NCI-H2081 treated with DMSO at 0.1 percent for 48 hours (cell line): Measurements from ENCODE around the gene GOLGA8H.
"Not testable (repeated sequence)": the region's sequence is repeated elsewhere in the genome, so short reads cannot be mapped to it uniquely, and the experiment has no call there.

Experiments
- DNase-seq: peaks from one replicate; lab custom pipeline; 2025; lab: John Stamatoyannopoulos, UW

Gene GOLGA8H, protein sequence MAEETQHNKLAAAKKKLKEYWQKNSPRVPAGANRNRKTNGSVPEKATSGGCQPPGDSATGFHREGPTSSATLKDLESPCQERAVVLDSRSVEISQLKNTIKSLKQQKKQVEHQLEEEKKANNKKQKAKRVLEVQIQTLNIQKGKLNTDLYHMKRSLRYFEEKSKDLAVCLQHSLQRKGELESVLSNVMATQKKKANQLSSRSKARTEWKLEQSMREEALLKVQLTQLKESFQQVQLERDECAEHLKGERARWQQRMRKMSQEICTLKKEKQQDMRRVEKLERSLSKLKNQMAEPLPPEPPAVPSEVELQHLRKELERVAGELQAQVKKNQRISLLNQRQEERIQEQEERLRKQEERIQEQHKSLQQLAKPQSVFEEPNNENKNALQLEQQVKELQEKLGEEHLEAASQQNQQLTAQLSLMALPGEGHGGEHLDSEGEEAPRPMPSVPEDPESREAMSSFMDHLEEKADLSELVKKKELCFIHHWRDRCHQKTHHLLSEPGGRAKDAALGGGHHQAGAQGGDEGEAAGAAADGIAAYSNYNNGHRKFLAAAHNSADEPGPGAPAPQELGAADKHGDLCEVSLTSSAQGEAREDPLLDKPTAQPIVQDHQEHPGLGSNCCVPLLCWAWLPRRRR

DNA sequence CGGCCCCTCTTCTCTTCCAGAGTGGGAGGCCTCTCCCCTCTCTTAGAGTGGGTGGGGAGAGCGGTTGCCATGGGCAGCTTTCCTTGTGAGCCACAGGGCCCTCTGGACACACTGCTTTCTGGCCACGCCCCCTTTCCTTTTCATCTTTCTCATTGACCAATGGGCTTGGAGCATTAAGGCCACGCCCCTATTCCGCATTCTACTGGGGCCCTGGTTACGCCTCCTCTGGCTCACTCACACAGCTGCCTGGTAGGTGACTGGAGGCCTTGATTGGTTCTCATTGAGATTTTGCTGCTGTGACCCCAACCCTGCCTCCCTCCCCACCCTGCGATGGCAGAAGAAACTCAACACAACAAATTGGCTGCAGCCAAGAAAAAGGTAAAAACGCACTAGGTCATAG is at the start of gene GOLGA8H:
Gene GOLGA8H (plus strand): TSS at position 233 of the 400 bp plus-strand sequence. CDS start 98 bp downstream, at position 331.
- not testable (repeated sequence) for DNase-seq

DNA sequence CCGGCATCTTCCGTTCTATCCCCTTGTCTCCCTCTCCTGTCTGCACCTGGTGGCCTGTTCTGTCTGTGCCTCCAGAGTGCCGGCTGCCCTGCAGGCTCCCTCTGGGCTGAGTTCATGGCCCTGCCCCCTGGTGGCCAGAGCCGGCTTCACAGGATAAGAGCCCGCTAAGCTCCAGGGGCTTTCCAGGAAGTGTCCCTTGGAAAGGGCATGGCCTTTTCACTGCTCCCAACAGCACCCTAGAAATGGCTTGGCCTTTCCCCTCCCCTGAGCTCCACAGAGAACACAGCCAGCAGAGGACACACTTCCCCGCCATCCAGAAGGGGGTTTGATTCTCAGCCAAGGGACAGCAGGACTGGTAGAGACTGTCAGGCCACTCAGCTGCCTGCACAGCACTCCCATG is 36.9 kb upstream of the GOLGA8H start:
- DNase-seq: not testable (repeated sequence)

DNA sequence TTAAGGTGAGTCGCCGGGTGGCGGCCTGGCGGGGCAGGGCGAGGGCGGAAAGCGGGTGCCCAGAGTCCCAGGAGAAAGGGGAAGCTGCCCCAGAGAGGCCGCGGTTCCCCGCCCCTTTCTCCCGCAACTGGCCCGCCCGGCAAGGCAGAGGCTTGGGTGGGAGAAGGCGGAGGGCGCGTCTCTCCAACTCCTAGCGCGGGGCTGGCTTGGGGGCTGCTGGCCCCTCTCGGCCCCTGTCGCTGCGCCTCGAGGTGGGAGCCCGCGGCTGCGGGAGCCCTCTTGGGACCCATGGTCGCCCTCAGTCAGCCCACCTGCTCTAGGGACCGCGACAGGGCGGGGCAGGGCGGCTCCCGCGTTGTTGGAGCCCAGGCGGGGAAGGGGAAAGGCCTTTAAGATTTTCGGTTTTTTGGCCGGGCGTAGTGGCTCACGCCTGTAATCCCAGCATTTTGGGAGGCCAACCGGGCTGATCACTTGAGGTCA is 30.8 kb upstream of the GOLGA8H start:
- not testable (repeated sequence) for DNase-seq

DNA sequence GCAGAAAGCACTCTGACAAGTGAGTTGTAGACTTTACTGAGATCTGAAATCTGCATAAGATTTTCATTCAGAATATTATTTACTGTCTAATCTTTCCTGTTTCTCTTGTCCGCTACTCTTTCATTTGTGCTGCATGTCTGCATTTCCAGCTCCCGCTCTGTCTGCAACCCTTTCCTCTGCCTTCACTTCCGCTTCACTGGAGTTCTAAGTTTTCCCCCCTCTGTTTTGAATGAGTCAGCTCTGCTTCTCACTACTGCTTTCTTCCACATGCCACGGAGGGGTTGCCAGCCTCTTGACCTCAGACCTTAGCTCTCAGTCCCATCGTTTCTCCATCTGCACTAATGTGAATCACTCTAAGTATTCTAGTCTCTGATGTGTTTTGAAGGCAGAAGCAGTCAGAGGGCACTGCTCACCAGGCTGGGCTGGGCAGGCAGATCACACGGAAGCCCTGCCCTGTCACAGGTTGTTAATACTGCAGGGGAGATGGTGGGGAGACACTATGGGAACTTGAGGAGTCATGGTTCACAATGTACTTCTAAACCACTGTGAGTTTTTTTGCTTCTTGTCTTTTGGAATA is 24.3 kb upstream of the GOLGA8H start:
- not testable (repeated sequence) for DNase-seq

DNA sequence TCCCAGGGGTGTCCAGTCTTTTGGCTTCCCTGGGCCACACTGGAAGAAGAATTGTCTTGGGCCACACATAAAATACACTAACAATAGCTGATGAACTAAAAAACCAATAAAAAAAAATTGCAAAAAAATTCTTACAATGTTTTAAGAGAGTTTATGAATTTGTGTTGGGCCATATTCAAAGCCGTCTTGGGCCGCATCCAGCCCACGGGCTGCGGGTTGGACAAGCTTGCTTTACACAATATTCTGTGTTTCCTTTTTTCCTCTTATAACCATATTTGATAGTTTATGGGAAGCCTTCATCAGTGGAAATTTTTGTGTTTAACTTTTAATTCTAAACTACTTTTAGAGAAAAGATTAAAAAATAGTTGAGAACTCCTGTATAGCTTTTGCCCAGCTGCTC is 23.1 kb upstream of the GOLGA8H start:
- DNase-seq: not testable (repeated sequence)

DNA sequence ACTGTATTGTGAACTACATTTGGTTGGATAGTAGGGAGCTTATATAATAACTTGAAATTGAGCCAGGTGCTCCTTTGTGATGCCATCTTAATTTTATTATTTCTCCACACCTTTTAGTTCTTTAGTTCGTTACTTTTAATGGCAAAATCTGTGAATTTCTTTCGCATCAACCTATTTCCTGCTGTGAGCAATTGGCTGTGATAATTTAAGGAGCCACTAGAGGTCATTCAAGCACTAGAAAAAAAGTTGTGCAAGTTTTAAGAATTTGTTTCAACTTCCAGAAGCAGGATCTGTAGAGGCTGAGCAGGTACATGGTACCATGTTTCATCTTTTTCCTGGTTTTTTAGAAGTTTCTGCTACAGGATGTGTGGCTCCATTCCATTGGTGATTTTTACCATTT is 4.9 kb upstream of the GOLGA8H start:
- DNase-seq: not testable (repeated sequence)

DNA sequence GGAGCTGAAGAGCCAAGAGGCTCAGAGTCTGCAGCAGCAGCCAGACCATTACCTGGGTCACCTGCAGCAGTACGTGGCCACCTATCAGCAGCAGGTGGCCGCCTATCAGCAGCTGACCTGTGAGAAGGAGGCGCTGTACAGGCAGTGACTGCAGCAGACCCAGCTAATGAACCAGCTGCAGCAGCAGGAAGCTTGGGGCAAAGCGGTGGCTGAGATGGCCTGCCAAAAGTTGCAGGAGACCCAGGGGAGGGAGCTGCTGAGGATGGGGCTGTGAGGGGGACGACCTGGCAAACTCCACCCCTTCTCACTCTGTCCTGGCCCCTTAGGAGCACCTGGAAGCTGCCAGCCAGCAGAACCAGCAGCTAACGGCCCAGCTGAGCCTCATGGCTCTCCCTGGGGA is 8.4 kb downstream of the GOLGA8H start:
- DNase-seq: not testable (repeated sequence)

DNA sequence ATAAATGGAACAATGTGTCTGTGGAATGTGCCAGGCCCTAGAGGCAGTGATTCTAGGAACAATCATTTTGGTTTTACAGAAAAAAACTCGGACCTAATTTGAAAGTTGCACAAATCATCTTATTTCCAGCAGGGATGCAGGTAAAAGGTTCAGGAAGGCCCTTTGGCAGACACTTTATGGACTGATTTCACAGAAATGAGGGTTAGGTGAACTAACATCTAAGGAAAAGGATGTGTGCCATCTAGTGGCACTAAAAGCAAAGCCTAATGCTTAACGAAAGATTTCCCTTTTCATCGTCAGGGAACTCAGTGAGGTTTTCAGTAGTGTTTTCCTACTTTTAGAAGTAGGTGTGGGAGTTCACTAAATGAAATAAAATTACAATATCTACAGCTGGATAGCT is 17.5 kb downstream of the GOLGA8H start:
- DNase-seq: not testable (repeated sequence)

DNA sequence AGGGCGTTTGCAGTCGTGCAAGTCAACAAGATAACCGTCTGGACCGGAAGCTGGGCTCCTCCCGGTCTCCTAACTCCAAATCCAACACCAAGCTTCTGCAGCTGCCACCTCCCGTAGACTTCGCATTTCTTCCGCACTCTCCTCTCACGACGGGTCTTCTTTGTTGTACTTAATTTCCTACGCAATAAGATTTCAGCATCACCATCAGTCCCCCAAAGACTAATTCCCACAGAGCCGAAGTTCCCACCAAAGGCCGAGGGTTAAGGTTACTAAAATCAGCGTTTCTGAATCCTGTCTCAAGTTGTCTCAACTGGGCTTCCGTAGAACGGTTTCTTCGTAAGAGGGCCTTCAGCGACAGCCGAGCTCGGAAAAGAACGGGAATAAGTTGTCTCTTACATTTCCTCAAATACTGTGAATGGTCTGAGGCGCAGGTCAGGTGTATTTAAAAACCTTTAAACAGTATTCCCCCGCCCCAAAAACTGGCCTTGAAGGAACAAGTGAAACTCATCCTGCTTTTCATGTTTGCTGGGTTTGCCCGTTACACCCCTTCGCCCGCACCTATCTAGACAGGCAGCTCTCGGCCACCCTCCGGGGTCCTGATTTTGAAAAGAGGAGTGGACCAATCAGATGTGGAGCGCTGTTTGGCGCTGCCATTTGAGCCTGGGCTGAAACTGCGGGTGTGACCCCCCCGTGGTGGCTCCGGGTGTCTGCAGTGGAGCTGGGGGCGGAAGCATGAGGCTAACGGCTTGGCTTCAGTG is 21.8 kb downstream of the GOLGA8H start, which contains the start of gene ARHGAP11B:
Gene ARHGAP11B (plus strand): TSS at position 693 of the 758 bp plus-strand sequence.
- DNase-seq: not testable (repeated sequence)

DNA sequence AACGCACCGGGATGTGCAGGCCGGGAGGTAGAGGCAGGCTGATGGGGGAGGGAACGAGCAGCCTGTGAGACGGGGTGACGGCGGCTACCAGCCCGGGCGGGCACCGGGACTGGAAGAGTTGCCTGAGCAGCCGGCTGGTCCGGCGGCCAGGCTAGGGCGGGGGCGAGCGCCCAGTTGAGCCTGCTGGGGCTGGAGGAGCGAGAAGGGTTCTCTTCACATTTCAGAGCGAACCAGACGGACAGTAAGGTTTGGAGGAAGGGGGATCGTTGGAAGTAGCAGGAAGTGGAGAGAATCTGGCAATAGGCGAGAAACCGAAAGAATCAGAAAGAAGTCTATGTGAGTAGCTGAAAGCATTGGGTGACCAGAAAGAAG is 22.4 kb downstream of the GOLGA8H start:
- not testable (repeated sequence) for DNase-seq

DNA sequence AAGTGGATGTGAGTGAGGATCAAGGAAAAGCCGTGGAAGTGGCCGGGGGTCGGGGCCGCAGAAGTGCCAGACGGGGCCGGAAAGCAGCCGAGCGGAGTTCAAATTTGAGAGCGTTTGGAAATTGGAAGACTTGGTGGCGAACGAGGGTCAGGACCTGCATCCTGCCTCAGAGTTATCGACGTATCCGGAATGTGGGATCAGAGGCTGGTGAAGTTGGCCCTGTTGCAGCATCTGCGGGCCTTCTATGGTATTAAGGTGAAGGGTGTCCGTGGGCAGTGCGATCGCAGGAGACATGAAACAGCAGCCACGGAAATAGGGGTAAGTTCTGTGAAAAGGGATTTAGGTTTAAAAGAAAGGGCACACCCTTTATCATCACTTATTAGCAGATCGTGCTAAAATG is 22.8 kb downstream of the GOLGA8H start:
- DNase-seq: not testable (repeated sequence)

DNA sequence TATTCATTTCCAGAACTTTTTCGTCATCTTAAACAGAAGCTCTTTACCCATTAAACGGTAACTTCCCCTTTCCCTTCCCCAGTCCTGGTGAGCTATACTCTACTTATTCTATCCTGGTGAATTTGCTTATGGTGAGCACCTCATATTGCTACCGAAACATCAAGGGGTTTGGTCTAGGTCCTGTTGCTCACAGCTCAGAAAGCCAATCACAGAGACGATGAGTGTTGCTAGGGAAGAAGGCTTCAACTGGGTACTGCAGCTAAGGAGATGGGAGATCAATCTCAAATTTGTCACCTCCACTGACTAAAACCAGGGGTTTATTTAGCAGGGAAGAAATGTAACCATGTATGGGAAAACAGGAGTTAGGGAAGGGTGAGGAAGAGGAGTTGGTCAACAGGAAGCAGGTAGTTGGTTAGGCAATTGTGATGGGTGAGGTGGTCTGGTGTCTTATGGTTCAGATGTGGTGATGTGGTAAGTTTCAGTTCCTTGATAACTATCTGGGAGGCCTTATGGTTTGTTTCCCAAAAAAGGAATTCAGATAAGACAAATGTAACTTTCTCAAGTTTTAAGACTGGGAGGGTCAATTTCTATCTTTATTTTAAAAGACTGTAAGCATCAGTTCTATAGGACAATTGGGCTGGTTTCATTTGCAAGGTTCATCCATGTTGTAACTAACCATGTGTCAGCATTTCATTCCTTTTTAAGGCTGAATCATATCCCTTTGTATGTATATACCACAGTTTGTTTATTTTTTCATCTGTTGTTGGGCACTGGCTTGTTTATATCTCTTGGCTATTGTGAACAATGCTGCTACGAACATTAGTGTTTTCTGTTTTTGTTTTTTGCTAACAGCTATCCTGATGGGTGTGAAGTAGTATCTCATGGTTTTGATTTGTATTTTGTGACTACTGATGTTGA is 46.4 kb downstream of the GOLGA8H start:
- no peak for DNase-seq

DNA sequence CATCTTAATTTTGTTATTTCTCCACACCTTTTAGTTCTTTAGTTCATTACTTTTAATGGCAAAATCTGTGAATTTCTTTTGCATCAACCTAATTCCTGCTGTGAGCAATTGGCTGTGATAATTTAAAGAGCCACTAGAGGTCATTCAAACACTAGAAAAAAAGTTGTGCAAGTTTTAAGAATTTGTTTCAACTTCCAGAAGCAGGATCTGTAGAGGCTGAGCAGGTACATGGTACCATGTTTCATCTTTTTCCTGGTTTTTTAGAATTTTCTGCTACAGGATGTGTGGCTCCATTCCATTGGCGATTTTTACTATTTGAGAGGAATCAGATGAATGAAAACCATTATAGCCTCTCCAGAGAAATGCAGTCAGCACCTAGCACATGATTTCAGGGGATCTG is 57.3 kb downstream of the GOLGA8H start:
- not testable (repeated sequence) for DNase-seq
